Sigmoid colon (tissue), 4 donors: ENCODE results near the gene FRMD8.
A peak's percentile ranks its signal among the peaks of the same experiment; 100 is the strongest.

Source experiments
- POLR2A ChIP-seq, 2 donors: fragments of 450-650 bp; IDR thresholded peaks; one replicate each; pipeline ENCODE4 v1.6.1; 2016; ENCODE audit warnings: antibody characterized with exemption in 2 of 2, mild to moderate bottlenecking in 2 of 2, moderate library complexity in 2 of 2
- POLR2AphosphoS5 ChIP-seq, 4 donors: sonication (generic); formaldehyde crosslinking; IDR thresholded peaks; one replicate each; pipeline ENCODE4 v1.6.1; 2017; ENCODE audit warnings: antibody characterized with exemption in 4 of 4
- TF ChIP-seq, protein P1 (sequence below), 4 experiments: fragments of 450-650 bp in 3 of 4; fragments of 200-600 bp in 1 of 4; IDR thresholded peaks; one replicate each; pipeline ENCODE4 v1.5.1; 2016 to 2019; ENCODE audit warnings: antibody characterized with exemption in 4 of 4, mild to moderate bottlenecking in 3 of 4, moderate library complexity in 2 of 4

DNA sequence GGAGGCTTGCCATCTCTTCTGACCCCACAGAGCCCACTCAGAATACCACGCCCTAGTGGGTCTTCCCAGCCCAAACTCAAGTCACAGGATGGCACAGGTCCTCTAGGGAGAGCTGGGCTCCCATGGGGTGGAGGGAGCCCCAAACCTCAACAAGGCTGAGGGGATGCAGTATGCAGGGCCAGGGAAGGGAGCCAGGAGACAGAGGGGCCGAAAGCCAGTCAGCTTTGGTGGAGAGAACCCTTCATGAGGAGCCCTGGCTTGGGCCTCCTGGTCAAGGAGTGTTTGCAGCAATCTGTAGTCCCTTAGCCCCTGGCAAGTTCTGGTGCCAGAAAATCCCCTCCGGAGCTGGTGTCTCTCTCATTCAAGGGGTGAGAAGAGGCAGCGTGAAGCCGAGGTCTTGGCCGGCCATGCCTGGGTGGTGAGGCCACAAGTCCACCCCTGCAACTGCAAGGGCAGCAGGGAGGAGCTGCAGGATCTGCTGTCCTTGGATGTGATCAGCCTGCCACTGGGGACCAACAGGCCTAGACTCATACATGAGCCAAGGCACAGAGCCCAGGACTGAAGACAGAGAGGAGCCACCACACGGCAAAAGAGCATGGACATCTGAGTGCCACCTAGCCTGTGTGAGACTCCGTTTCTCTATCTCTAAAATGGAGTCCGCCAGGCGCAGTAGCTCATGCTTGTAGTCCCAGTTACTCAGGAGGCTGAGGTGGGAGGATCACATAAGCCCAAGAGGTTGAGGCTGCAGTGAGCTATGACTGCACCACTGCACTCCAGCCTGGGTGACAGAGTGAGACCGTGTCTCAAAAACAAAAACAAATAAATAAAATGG, 60.2 kb downstream of the FRMD8 start:
- TF ChIP-seq POLR2A (IDR thresholded peaks at IDR 0.05) (no peak), POLR2AphosphoS5 (IDR thresholded peaks at IDR 0.05) (peak; percentile 29 to 82 (median 60))
- TF ChIP-seq, protein P1, sequence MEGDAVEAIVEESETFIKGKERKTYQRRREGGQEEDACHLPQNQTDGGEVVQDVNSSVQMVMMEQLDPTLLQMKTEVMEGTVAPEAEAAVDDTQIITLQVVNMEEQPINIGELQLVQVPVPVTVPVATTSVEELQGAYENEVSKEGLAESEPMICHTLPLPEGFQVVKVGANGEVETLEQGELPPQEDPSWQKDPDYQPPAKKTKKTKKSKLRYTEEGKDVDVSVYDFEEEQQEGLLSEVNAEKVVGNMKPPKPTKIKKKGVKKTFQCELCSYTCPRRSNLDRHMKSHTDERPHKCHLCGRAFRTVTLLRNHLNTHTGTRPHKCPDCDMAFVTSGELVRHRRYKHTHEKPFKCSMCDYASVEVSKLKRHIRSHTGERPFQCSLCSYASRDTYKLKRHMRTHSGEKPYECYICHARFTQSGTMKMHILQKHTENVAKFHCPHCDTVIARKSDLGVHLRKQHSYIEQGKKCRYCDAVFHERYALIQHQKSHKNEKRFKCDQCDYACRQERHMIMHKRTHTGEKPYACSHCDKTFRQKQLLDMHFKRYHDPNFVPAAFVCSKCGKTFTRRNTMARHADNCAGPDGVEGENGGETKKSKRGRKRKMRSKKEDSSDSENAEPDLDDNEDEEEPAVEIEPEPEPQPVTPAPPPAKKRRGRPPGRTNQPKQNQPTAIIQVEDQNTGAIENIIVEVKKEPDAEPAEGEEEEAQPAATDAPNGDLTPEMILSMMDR (IDR thresholded peaks at IDR 0.05) = no peak
